H1 (cell line): ENCODE measurements around the gene THAP12. TPM values are rescaled to one million over a fixed set of nuclear protein-coding genes. Genes with fewer than 3 reads are reported as not detected.

Source experiments
- EZH2 ChIP-seq: fragments of 200-600 bp; sonication (generic); IDR thresholded peaks from 2 replicates; pipeline ENCODE4 v1.7.1; 2012; ENCODE audit warnings: low read depth, mild to moderate bottlenecking, moderate library complexity, low read length, inconsistent platforms; ENCODE audit not compliant: severe bottlenecking
- SP1 ChIP-seq: IDR thresholded peaks from 2 replicates; pipeline ENCODE4 v1.6.1; 2011; ENCODE audit warnings: low read depth, low read length
- SRF ChIP-seq: IDR thresholded peaks from 2 replicates; pipeline ENCODE4 v1.6.1; 2011; ENCODE audit warnings: mild to moderate bottlenecking, low read depth, low read length, moderate library complexity
- polyA plus RNA-seq, 7 experiments: library from polyadenylated mRNA; depleted of rRNA in 3 of 7; stranded (reverse) in 5 of 7; unstranded in 2 of 7; fragments of >200 nt in 5 of 7; fragments of 200-250 nt in 2 of 7; gene quantifications; 1 replicate in 5 of 7; 2 replicates in 1 of 7; 4 replicates in 1 of 7; pipeline versions ENCODE4 v1.2.1 to v1.2.3, GENCODE V29; 2011 to 2013; ENCODE audit warnings: missing spikeins in 2 of 7, mixed read lengths in 2 of 7
- total RNA-seq: library from RNA; stranded (reverse); fragmentation: NEBNext Ultra II Directional; extraction: Animal tissue kit (Norgen Biotek cat#: 25700); gene quantifications from 2 replicates; pipeline ENCODE4 v1.2.1, GENCODE V29; 2021

The THAP12 gene
- total and polyA plus RNA-seq, 2 of the 8 experiments (the other 6 are each of a cell fraction or from before 2014, with no cell fraction given): 12.0 to 39.9 TPM

- TF ChIP-seq EZH2: no peak
- no peak for TF ChIP-seq SRF
- no peak for TF ChIP-seq SP1
Measured at GRCh38 chr11:76329983-76330382, 50.9 kb downstream of the THAP12 start (continued).
